Measurements from ENCODE around the gene IRF2.

The IRF2 gene

DNA sequence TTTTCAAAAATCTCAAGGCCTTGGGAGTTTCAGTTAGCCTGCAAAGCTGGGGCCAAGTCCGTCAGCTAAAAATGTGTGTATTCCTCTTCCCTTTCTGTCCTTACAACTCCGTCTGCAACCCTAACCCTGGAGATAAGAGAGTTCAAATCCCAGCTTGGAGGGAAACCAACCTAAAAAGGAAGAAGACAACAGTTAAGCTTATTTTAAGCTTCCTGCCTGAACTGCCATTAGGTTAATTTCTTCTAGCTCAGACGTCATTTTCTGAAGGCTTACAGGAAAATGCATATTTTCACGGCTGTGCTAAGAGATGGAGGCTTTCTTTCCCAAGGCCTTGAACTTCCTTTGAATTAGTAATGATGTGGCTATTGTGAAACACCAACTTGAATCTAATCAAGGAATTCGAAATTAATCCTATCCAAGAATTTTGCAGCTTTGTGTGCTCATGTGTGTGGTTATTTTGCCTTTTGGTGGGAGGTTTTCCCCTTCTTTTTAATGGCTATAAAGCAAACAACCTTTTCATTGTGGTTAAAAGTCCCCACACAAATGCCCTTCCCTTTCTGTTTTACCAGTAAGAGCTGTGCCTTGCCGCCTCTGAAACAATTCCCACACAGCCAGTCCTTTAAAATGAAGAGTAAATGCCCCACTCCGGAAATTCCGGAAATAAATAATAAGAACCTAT is 103.5 kb downstream of the IRF2 start:
- DNase-seq = no peak

GRCh38 chr4:184369871-184370270 is 104.5 kb downstream of the IRF2 start:
- no peak for DNase-seq

GRCh38 chr4:184368731-184369130 is 105.6 kb downstream of the IRF2 start:
- DNase-seq = no peak

DNA sequence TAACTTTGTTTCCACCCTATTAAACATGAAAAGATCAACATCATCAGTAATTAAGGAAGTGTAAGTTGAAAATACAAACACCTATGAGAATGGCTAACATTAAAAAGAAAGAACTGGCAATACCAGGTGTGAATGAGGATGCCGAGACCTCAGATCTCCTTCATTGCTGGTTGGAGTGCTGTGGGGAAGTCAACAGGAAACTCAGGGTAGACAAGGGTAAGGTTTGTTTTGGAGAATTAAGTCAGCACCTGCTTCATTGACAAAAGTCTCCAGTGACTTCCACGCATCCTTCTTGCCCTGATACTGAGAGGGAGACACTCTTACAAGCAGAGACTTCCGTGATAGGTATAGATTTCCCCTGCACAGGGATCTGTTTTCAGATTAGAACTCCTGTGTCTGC is 106.1 kb downstream of the IRF2 start:
- DNase-seq = no peak

DNA sequence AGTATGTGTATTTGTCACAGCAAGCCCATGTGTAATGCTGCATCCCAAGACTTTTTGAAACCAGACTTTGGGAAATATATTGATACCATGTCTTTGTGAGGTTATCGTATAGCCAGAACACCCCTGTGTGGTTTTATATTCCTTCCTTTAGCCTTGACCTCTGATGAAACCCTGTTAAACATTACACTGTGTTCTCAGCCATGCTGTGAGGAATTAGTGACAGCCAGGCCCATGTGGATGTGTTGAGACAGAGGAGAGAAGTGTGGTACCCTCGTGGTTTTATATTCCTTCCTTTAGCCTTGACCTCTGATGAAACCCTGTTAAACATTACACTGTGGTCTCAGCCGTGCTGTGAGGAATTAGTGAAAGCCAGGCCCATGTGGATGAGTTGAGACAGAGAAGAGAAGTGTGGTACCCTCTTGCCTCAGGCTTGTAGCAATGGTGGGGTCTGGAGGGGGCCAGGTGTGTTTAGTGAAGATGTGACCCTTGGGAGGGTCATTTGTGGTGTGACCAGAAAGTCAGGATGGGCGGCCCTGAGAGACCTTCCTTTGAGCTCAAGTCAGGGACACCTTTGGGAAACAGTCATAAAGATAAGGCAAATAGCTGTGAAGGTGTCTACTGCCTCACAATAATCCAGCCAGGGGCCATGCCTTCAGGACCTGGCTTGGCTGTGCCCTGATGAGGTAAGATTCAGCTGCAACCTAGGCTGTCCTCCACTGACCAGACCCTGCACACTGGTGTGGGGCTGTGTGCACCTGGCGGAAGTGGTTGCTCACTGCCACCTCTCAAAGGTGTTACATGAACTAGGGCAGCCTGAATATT is 110.0 kb downstream of the IRF2 start:
- no peak for DNase-seq

GRCh38 chr4:184363258-184363657 is 111.1 kb downstream of the IRF2 start:
- DNase-seq = no peak

DNA sequence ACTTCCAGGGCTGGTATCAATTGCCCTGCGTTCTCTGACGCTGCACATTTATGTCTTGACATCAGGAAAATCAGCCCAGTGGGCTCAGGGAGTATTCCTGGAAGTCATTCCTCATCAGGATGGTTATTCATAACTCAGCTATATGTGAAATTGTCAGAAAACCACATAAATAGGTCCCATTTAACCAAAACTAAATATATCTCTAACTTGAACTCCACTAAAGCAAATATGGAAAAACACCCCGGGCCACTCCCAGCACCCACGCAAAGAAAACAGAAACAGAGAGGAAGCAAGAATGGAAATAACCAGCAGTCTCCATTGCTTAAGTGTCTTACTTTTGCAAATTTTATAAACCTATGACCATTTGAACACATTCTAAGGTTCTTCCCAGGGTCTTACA is 112.0 kb downstream of the IRF2 start:
- DNase-seq = no peak

GRCh38 chr4:184361443-184361842 is 112.9 kb downstream of the IRF2 start:
- DNase-seq = no peak

DNA sequence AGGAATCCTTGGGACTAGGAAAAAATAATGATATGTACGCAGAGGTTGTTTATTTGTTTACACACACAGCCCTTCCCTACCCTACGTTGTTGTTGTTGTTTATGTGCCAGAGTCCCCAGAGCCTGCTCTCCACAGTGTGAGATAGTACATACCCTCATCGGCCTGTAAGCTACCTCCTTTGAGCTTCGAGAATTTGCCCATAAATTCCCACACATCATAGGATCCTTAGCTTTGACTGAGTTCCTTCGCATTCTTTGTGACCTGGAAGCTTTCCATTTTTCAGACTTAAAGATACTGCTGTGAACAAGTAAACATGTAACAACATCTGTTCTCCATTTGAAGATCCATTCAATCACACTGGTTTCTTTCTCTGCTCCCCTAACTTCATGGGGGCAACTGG is 114.5 kb downstream of the IRF2 start:
- no peak for DNase-seq

DNA sequence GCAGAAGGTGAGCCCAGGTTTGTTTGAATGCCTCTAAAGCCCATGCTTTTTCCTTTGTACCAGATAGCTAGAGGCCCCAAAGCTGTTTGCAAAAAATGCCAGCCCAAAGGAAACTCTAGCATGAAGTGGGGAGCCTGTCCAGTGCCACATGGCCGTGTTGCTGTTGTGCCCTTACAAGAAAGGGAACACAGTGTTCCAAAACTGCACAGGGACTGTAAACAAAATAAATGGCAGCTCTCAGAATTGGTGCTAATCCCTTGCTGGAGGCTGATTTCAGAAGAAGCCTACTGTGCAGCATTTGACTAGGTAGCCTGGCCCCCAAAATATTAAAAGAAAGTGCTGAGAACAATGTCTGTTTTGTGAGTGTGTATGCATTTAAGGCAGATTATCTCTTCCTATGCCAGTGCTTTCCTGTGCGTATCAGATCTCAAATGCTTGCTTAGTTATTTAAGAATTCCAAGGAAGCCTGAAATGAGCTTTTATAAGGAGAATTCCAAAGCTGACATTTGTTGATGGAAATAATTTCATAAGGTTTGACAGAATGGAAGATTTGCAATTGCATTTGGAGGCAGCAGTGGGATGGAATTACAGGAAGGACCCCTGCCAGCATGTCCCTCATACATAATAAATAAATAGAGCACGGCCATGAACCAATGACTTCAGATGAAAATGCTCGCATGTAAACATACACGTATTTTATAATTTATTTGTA is 115.7 kb downstream of the IRF2 start:
- peak in 1 of 58 donors; percentile 23 for DNase-seq

GRCh38 chr4:184357772-184358171 is 116.6 kb downstream of the IRF2 start:
- no peak for DNase-seq

- no peak for DNase-seq
These were observed 117.2 kb downstream of the IRF2 start for GRCh38 chr4:184357165-184357564.

DNA sequence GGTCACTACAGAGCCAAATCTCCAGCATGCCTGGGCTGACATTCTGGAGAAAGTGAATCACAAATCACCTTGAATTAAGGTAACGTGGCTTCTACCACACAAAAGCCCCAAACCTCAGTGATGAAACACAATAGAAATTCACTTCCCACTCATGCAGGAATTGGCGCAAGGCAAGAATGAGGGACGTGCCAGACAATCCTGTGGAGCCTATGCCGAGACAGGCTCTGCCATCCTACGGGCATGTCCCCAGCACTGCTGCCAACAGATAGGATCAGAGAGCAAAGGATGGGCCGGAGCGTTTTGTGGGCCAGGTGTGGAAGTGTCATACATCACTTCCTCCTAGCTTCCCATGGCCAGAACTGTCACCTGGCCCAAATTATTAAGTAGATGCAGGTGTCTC is 118.0 kb downstream of the IRF2 start:
- DNase-seq = no peak

DNA sequence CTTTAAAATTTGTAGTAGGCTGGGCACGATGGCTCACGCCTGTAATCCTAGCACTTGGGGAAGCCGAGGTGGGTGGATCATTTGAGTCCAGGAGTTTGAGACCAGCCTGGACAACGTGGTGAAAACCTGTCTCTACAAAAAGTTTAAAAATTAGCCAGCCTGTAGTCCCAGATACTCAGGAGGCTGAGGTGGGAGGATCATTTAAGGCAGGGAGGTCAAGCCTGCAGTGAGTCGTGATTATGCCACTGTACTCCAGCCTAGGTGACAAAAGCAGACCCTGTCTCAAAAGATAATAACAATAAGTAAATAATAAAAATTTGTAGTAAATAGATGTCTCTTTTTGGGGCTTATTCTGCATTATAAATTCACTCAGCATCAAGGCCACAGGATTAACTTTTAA is 118.5 kb downstream of the IRF2 start:
- no peak for DNase-seq

DNA sequence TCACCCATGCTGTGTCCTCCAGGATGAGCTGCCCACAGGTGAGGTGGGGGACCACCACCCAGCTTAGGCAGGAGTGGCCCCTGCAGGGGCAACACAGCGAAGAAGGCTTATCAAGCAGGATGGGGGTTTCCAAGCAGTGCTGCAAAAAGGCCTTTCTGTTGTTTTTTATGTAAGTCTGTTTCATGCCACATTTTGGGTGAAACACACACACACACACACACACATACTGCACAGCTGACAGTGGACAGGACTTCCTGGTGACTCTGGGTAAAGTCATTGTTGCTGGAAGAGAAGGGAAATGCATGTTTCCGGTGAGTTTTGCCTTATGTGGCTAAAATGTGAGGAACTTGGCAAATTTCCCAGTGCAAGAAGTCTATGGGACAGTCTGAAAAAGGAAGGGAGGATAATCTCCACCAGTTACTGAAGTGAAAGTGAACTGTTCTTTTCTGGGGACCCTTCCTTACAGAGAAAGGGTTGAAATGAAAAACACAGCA is 119.2 kb downstream of the IRF2 start:
- DNase-seq = peak in 16 of 58 donors; percentile 2 to 46 (median 25)

DNA sequence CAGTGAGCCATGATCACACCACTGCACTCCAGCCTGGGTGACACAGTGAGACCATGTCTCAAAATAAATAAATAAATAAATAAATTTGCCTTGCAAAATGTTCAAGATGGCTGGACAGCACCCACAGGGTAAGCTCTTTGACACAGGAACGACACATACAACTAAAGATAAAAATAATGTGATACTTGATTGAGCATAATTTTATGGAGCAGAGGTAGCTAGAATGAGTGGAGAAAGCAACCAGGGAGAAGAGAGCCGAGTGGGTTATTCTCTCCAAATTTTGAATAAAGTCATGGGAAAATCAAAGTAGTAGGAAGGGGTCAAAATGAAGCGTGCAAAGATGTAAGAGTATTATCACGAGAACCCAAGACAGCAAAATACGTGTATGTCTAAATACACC is 121.5 kb downstream of the IRF2 start:
- DNase-seq = no peak

DNA sequence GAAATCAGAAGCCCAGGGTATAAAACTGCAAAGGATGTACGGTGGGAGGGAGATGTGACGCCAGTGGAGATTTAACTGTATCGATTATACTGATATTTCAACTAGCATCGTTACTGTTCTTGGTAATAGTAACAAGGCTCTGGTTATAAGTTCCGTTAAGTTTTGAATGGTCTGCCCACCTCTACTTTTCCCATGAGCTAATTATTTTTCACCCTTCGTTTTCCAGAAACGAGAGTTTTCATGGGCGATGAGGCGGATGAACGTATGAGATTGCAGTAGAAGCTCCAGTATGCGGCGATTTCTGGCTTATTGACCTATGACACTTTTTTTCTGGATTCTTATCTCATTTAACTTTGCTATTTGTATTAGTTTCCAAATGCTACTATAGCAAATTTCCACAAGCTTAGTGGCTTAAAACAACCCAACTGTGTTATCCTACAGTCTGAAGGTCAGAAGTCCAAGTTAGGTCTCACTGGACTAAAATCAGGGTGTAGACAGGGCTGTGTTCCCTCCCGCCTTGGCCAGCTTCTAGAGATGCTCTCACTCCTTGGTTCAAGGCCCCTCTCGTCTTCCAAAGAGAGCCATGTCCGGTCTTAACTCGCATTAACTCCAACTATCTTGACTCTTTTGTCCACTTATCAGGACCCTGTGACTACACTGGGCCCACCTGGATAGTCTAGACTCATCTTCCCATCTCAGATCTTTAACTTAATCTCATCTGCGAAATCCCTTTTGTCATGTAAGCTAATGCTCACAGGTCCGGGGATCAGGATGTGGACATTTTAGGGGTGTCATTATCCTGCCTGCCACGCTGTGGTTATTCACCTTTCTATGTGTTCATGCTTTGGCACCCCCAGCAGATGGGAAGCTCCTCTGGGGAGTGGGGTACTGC is 122.5 kb downstream of the IRF2 start:
- DNase-seq = no peak

DNA sequence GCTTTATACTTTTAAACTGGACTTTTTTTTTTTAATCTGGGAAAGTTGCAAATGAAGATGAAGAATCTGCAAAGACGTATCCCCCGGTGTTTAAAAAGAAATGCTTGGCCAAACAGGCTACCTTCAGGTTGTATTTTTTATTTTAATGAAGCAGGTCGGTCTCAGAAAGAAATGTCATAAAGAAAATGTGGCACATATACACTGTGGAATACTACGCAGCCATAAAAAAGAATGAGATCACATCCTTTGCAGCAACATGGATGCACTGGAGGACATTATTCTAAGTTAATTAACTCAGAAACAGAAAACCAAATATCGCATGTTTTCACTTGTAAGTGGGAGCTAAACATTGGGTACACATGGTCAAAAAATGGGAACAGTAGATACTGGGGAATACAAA is 123.4 kb downstream of the IRF2 start:
- no peak for DNase-seq

DNA sequence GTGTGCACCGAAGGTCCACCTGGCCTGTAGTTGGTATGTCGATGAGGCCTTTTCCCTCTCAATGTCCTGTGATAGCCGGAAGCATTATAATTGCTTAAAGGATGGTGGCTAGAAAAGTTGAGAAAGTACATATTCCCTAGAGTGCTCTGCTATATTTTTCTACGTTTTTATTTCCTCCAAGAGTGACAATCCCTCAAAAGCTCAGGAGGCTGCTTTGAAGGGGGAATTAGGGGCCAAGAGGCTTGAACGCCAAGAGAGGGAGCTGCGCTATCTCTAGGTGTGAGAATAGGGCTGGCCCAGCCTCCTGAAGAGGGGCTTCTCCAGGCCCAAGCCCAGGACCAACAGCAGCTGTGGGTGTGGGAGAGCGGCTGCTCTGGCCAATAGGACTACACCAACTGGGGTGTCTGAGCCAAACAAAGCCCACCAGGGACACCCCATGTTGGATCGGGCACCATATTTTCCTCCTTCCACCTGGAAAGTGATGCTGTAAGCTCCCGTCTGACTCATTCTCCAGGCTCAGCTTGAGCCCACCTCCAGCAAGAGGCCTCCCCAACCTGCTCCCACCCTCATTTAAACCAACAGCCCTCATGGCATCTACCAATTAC is 124.0 kb downstream of the IRF2 start:
- no peak for DNase-seq

GRCh38 chr4:184349283-184350039 is 124.9 kb downstream of the IRF2 start:
- DNase-seq = no peak

Measured in anterior cingulate cortex (tissue), 58 donors.